Kasumi-1 (cell line): Measurements from ENCODE around the gene WASHC4.
"Not testable (repeated sequence)": the region's sequence is repeated elsewhere in the genome, so short reads cannot be mapped to it uniquely, and the experiment has no call there.

Source experiments
- DNase-seq, 2 experiments: peaks; one replicate each; lab custom pipeline; 2025; lab: John Stamatoyannopoulos, UW

WASHC4 gene

DNA sequence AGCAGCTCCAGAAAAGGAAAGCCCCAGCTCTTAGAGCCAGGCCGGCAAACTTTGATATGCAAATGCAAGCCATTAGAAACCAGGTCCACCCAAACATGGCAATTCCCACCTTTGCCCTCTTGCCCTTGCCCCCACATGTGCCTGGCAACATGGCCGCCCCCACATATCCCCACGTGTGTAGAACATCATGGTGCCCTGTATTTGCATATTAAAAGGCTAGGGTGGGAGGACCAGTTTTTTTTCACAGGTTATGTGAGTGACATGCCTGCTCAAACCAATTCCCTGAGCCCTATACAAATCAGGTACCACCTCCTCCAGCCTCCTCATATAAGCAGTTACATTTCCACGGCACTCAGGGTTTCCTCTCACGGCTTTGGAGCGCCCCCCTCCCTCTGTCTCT, 17.2 kb upstream of the WASHC4 start:
- no peak for DNase-seq

DNA sequence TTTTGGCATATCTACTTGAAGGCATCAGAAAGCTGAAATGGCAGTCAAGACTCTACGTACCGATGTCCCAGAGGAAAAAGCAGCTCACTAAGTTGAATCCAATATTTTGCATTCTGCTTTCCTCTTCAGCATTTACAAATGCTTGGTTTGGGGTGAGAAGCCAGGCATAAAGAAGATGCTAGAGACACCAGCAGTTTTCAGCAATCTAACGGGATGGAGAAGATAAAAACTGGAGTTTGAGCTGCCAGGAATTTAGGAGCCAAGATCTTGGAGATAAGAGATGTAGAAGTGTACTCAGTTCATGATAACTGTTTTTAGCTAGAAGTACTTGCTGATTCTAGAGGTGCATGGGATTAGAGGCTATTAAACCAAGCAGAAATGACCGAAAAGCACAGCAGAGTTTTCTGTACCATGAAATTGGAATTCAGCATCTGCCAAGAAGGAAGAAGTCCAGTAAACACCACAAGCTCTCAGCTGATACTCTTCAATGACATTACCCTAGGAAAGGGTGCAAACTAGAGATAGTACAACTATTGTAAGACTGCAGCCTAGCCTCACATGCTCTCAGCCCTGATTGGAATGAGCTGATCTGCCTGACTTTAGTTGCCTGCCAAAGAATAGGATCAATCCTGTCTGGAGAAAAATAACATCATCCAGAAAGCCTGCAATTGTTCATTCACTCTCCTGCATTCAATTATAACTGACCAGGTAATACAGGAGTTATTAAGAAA, 15.9 kb upstream of the WASHC4 start:
- no peak for DNase-seq

DNA sequence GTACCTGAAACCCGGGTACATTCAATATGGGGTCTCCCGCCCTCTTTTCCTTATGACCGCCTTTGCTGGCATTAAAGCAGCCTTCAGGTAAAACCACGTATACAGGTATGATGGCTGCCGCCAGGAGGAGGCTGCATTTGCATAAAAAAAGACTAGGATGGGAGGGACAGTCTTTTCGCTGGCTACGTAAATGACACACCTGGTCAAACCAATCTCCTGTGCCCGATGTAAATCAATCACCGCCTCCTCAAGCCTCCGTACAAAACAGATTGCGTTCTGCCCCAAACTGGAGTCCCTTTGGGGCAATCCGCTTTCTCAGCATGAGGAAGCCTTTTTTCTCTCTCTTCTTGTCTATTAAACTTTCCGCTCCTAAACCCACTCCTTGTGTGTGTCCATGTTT, 15.2 kb upstream of the WASHC4 start:
- DNase-seq, result no peak

DNA sequence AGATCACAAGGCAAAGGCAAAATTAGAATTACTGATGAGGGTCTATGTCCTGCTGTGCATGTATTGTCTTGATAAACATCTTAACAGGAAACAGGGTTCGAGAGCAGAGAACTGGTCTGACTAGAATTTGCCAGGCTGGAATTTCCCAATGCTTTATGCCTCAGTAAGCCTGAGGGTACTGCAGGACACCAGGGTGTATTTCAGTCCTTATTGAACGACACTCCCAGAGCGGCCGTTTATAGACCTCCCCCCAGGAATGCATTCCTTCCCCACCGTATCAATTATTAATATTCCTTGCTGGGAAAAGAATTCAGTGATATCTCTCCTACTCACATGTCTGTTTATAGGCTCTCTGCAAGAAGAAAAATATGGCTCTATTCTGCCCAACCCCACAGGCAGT, 12.2 kb upstream of the WASHC4 start:
- DNase-seq, result not testable (repeated sequence)

DNA sequence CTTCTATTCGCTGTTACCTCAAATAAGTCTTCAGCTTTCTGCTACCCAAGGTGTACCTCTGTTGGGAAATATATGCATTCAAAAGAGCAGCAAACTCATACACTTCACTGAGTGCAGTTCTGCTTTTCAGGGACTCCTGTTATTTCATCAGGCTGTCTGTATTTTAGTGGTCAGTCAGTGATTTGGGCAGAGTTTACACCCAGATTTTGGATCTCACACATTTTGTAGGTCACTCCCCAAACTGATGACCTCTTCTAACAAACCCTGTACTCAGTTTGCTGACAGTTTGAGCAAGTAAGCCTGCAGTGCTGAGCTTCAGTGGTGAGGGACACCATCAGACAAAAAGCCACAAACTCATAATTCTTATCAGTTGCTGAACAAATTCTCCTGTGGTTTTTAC, 8.2 kb upstream of the WASHC4 start:
- no peak for DNase-seq

DNA sequence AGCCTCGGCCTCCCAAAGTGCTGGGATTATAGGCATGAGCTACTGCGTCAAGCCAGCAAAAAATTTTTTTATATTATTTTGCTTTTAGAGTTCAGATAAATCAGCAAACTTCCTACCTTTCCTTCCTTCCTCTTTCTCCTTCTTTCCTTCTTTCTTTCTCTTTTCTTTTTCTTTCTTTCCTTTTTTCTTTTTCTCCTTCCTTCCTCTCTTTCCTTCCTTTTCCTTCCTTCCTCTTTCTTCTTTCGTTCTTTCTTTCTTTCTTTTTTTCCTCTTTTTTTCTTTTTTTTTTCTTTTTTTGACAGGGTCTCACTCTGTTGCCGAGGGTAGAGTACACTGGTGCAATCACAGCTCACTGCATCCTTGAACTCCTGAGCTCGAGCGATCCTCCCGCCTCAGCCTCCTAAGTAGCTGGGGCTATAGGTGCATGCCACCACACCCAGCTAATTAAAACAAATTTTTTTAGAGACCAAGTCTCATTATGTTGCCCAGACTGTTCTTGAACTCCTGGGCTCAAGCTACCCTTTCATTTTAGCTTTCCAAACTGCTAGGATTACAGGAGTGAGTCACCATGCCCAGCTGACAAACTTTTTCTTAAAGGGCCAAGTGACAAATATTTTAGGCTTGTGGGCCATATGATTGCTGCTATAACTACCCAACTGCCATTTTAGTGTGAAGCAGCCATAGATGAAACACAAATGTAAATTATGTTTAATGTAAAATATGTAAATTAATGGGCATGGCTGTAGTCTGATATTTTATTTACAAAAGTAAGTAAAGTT, 7.1 kb upstream of the WASHC4 start:
- peak; percentile 7 to 11 for DNase-seq

DNA sequence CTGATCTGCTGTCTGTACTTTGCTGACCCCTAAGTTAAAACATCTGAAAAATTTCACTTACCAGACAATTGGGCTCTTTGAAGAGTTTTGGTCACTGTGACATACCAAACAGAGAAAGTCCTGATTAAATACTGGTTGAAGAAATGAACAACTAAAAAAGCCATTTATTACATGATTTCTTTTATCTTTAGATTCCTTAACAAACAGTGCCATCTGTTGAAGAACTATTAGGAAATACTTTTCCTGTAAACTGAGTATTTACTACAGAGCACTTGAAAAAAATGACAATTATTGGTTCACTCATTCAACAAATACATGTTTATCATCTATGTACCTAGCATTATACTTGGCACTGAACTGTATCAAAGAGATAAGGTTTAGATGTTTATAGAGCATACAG, 6.5 kb upstream of the WASHC4 start:
- DNase-seq, result no peak

DNA sequence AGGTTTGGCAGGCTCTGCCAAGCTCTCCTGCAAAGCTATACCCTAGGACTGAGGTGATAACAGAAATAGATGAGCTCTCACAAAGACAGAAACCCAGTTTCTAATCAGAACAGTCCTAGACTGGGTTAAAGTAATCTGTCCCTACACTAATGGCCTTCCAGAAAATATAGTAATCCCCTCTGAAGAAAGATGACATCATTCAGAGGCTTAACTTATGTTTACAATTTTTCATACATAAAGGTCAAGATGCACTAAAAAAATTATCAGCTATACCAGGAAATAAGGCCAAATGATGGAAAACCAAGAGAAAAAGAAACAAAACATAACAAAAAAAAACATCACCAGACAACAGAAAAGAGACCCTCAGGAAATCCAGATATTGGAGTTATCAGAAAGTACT, 4.9 kb upstream of the WASHC4 start:
- DNase-seq, result no peak

DNA sequence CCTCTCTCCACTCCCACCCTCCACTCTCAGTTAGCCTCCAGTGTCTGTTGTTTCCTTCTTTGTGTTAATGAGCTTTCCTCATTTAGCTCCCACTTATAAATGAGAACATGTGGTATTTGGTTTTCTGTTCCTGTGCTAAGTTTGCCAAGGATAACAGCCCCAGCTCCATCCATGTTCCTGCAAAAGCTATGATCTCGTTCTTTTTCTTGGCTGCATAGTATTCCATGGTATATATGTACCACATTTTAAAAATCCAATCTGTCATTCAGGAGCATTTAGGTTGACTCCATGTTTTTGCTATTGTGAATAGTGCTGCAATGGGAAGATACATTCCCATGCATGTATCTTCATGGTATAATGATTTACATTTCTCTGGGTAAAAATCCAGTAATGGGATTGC, 2.8 kb upstream of the WASHC4 start:
- no peak for DNase-seq

DNA sequence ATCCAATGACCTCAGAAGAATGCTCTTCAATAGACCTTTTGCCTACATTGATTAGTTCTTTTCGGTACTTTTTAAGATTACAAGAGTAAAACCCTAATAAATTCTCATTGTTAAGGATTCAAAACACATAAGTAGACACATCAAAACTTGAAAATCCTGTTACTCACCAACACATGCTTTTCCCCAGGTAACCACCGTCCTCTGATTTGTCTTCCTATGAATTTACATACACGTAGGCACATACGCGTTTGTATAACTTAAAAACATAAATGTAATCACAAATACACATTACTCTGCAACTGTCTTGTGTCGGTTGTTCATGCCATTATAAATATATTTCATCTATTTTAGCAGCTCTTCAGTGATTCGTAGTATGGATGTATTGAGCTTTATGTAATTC, 910 bp upstream of the WASHC4 start:
- peak in 1 of 2 experiments; percentile 65 for DNase-seq

DNA sequence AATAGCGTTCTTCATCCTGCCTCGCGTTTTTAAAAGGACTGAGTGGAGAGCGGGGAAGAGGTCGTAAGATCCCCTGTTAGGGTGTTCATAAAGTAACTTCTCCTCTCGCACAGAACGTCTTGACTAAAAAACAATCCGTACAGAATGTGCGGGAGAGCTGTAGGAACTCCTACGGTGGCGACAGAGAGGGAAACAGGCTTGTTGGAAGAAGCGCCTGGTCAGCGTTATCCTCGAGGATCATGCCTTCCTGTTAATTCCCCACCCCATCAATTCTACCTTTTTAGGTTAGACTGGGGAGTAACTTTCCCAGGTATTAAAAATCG, 399 bp upstream of the WASHC4 start:
- DNase-seq, result peak; percentile 65 to 69

DNA sequence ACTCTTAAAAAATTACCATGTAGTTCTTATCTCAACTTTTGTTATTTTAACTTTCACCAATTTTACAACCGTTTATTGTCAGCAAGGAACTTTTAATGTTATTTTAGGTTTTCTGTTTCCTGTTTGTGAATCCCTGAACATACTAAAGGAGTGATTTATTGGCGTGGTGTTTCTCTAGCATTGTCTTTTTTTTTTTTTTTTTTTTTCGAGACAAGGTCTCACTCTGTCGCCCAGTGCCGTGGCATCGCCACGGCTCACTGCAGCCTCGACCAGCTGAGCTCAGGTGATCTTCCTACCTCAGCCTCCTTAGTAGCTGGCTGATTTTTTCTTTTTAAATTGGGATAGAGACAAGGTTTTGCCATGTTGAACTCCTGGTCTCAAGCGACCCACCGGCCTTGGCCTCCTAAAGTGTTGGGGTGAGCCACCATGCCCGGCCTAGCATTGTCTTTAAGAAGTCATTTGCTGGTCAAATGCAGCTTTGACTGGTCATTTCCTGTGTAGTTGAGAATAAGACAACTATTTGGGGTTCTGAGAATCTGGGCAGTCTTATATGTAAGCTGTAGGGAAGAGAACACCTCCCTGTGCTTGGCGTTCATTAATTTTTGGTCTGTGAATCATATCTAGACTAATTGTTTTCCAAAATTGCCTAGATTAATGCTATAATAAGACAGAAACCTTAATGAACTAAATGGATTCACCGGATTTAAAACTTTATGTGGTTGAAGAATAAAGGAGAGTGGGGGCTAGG, 2.1 kb downstream of the WASHC4 start:
- no peak for DNase-seq

DNA sequence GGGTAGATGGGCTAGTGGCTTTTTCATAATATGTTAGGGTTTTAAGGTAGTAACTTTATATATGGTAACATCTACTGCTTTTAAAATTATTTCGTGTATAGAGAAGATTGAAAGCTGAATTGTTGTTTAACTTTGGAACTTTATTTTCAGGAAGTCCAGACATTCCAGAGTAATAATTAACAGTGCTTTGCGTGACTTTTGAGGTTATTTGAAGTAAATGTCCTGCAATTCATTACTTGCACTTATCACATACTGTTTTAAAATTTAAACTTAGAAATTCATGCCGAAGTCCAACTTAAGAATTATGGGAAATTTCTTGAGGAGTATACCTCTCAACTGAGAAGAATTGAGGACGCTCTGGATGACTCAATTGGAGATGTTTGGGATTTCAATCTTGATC, 3.3 kb downstream of the WASHC4 start:
- DNase-seq, result no peak

DNA sequence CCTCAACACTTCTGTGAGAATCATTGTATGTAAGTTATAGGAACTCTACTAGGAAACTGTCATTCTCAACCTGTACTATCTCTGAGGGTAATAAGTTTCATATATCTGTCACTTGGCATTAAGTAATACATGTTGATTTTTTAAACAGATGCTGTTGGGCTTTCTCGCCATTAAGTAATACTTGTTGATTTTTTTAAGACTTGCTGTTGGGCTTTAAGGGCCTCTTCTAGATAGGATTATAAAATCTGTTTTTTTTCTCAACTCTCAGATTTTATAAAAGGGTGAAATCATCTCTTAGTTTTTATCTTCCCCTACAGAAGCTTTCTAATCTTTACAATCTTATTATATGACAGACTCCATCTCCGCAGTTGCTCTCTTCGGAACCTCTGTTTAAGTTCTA, 5.6 kb downstream of the WASHC4 start:
- DNase-seq, result no peak

DNA sequence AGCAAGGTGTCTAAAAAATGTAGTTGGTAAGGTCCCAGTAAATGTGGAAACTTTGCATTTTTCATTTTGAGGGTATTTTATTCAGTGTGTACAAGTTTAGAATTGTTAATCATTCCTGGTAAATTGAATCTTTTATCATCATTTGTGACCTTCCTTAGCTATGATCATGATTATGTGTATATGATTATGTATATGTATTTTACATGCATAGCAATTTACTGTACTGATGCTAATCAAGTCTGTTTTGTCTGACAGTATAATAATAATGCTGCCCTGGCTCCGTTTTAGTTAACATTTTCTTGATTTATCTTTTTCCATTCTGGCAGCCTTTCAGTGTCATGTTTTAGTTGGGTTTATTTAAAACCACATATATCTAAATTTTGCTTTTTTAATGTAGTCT, 9.4 kb downstream of the WASHC4 start:
- DNase-seq, result no peak

DNA sequence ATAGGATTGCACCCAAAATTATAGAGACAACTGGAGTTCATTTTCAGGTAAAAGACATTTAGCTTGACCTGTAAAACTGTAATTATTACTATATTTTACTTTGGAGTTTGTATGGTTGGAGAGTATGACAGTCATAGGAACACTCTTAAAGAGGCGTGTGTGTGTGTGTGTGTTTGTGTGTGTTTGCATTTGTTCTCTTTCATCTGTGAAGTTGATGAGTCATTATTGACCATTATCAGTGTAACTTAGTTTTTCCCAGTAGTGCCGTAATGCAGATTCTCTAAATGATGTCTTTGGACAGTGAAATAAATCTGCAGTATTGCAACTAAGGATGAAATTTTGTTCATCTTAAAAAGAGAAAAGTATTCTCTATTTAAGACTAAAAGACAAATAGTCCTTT, 13.0 kb downstream of the WASHC4 start:
- no peak for DNase-seq

DNA sequence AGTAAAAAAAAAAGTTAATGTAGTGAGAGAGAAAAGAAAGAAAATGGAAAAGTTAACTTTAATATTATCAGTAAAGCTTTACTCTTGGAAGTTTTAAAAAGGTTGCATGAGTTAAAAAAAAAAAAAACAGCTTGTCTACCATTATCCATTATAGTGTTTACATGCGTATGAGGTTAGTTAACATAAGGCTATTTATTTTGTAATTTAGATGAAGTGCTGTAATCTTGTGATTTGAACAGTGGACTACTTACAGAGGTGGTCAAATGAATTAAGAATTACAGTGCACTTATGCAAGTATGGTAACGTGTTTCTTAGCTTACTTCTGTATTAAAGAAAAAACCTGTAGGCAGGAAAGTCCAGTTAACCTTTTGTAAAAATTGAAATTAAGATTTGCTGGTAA, 30.7 kb downstream of the WASHC4 start:
- DNase-seq, result no peak

DNA sequence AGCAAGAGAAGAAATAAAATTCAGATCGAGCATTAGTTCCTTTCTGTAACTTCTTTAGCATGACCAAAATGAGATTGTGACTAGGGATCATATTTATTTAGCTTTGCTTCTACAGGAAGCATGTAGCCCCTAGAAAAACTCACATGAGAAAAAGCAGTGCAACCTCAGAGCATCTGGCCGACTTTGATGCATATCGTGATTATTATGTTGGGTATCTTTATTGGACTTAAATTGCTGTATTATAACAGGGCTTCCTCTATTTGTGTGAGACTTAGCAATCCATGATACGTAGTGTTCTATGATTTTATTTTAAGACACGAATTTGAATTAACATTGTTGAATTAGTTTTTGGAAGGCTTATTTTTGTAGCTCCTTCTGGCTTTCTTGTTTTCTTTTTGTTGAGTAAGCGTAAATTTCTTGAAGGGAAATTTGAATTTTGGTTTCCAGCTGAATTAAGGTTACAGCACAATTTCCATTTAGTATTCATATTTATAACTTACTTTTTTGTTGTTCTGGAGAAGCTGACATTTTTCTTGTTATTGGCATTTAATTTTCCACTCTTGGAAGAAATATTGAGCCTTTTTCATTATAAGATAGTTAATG, 33.9 kb downstream of the WASHC4 start:
- DNase-seq, result no peak

DNA sequence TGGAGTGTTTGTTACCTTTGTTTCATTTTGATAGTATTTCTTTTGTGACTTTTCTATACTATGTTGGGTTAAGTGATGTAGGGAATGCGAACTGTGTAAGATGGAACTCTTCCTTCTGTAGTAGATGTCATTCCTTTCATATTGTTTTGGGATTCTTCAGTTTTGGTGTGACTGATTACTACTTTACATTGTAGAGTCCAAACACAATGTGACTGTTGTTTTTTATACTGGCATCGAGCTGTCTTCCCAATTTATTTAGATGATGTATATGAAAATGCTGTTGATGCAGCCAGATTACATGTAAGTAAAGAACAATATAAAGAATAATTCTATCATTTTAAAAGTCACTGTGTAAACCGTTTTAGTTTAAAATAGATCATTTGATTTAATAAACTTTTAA, 34.7 kb downstream of the WASHC4 start:
- DNase-seq, result no peak

DNA sequence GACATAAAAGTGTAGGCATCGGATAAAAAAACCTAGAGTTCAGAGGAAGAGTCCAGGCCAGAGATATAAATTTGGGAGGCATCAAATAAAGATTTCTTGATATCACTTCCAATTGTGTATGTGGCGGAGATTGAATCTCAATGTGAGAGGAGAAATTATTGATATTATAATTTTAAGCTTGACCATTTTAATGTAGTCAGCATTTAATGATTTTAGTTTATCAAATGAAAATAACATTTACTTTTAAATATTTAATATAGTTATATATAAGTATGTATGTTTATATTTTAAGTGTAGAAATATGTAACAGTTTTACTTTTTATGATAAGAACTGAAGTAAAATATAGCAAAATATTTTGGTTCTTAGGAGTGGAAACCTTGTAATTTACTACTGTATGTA, 48.7 kb downstream of the WASHC4 start:
- DNase-seq, result no peak

DNA sequence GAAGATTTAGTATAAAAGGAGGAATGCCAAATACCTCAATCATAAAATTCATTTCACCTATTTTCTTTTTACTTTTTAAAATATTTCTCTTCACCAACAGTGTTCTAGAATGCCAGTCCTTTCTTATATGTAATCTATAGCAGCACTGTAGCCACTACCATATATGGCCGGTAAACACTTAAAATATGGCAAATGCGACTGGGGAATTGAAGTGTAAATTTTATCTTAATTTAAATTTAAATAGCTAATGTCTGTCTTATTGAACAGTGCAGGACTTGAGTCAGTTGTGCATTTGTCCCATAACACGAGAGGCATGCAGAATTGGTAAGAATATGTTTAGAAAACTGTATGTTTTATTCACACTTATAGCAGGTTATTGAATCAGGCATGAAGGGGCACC, 50.1 kb downstream of the WASHC4 start:
- DNase-seq, result no peak

DNA sequence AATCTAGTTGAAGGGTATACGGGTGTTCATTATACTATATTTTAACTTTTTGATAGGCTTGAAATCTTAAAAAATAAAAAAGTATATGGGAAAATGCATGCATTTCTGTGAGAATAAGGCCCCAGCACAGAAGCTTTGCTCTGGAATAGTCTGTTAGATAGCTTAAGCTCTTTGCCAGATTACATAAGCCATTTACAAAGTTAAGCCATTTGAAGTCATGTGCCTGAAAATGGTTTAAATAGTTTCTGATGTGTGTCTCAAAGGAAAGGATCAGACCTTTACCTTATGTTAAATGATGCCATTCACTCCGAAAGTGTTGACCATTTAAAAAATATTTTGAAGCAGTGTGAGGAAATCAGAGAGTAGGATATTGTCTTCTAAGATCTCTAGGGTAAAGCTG, 51.3 kb downstream of the WASHC4 start:
- no peak for DNase-seq

DNA sequence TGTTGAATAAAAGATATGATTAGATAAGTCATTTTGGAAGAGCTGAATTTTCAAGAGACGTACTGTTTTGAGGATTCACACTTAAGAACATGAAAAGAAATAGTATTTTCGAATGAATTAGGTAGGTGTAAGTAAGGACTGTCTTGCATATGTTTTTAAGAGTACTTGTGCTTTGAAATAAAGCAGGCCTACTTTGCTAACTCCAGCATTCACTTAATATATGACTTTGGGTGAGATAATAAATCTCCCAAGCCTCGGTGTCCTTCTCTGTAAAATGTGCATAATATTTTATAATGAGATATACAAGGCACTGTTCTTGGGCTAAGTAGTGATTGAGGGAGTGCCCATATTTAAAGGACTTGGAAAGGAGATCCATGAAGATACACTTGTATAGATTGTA, 54.6 kb downstream of the WASHC4 start:
- no peak for DNase-seq
